HepG2 (cell line): Measurements from ENCODE around the gene MTUS2. TPM values are rescaled to one million over a fixed set of nuclear protein-coding genes. Genes with fewer than 3 reads are reported as not detected.

Source experiments
- ATAC-seq: fragments of 200-7000 bp; cut with Tn5 transposase; 3 replicates; pipeline ENCODE4 v1.9.1; 2020; ENCODE audit warnings: mild to moderate bottlenecking, moderate library complexity
- BruUV-seq: library from RNA; stranded (reverse); fragments of 400-500 nt; replicated peaks from 2 replicates; lab custom pipeline; 2021; lab: Mats Ljungman, UMichigan
- CTCF ChIA-PET: fragments of 300-600 bp; formaldehyde crosslinking; extraction: SDS; loops from one replicate; lab custom pipeline; 2021; ENCODE audit warnings: low total read pairs, inconsistent platforms, low intra/inter-chr PET ratio; lab: Yijun Ruan, JAX
- POLR2A ChIA-PET: fragments of 350-600 bp; sonication (Branson Sonifier 250); formaldehyde crosslinking; loops from one replicate; lab custom pipeline; 2020; ENCODE audit warnings: antibody characterized with exemption, inconsistent platforms; lab: Yijun Ruan, JAX
- DNase-seq: peaks from one replicate; pipeline ENCODE4 v3.0.0-alpha.2; 2015; ENCODE audit warnings: low spot score
- FAIRE-seq: peaks from 3 replicates; lab custom pipeline; 2011; peaks lifted over from hg19 to GRCh38; lab: Jason Lieb, UNC
- H2AFZ ChIP-seq: one replicate; pipeline ENCODE4 v1.6.1; 2011; ENCODE audit warnings: low read length, inconsistent platforms
- H3K27ac ChIP-seq: fragments of 300-600 bp; 3 replicates; pipeline ENCODE4 v1.8.0; 2011; ENCODE audit warnings: mixed run types, mild to moderate bottlenecking, mixed read lengths, low read length, inconsistent platforms; ENCODE audit not compliant: insufficient read depth; ENCODE audit errors: extremely low read length
- H3K27me3 ChIP-seq, 2 experiments: fragments of 200-600 bp in 1 of 2; 2 replicates in 1 of 2; 3 replicates in 1 of 2; pipeline versions ENCODE4 v1.6.0 to v1.8.0; 2011; ENCODE audit warnings: low read length in 2 of 2, mild to moderate bottlenecking in 2 of 2, moderate library complexity in 2 of 2, inconsistent platforms in 1 of 2; ENCODE audit not compliant: insufficient read depth in 2 of 2, control insufficient read depth in 1 of 2
- H3K36me3 ChIP-seq, 2 experiments: fragments of 200-600 bp in 1 of 2; replicated peaks in 1 of 2; 2 replicates in 1 of 2; 3 replicates in 1 of 2; pipeline versions ENCODE4 v1.5.1 to v1.8.0; 2011; ENCODE audit warnings: low read length in 2 of 2, inconsistent platforms in 1 of 2; ENCODE audit not compliant: insufficient read depth in 2 of 2, control insufficient read depth in 1 of 2
- H3K4me1 ChIP-seq: 2 replicates; pipeline ENCODE4 v1.5.1; 2012; ENCODE audit warnings: low read length, inconsistent platforms; ENCODE audit not compliant: insufficient read depth
- H3K4me2 ChIP-seq: 2 replicates; pipeline ENCODE4 v1.6.0; 2011; ENCODE audit warnings: low read depth, low read length, inconsistent platforms
- H3K4me3 ChIP-seq, 3 experiments: fragments of 200-600 bp in 1 of 3; sonication (generic), shearing (Covaris generic) in 1 of 3; replicated peaks in 1 of 3; 2 replicates each; pipeline ENCODE4 v1.5.1; 2011 to 2016; ENCODE audit warnings: low read length in 3 of 3, inconsistent platforms in 2 of 3, low read depth in 2 of 3, mild to moderate bottlenecking in 2 of 3, control low read depth in 1 of 3, mixed read lengths in 1 of 3; ENCODE audit not compliant: insufficient read depth in 1 of 3
- H3K79me2 ChIP-seq: one replicate; pipeline ENCODE4 v1.6.1; 2011; ENCODE audit warnings: low read length, inconsistent platforms; ENCODE audit not compliant: insufficient read depth
- H3K9ac ChIP-seq: 2 replicates; pipeline ENCODE4 v1.6.0; 2011; ENCODE audit warnings: mild to moderate bottlenecking, low read depth, low read length, inconsistent platforms; ENCODE audit not compliant: insufficient read depth
- H3K9me3 ChIP-seq: 2 replicates; pipeline ENCODE4 v1.5.1; 2012; ENCODE audit warnings: mild to moderate bottlenecking, low read length
- H4K20me1 ChIP-seq: 2 replicates; pipeline ENCODE4 v1.6.0; 2011; ENCODE audit warnings: inconsistent platforms, mild to moderate bottlenecking, low read length, moderate library complexity; ENCODE audit not compliant: insufficient read depth
- CBX2 ChIP-seq, 2 experiments: fragments of 200-600 bp in 1 of 2; sonication (generic); formaldehyde crosslinking in 1 of 2; IDR thresholded peaks; 2 replicates each; pipeline versions ENCODE4 v1.7.0 to v1.8.1; 2018 to 2022; ENCODE audit warnings: low read depth in 2 of 2, low read length in 1 of 2, mild to moderate bottlenecking in 1 of 2, missing genetic modification reagents in 1 of 2
- ERF ChIP-seq: IDR thresholded peaks from 2 replicates; pipeline ENCODE4 v1.6.1; 2018; ENCODE audit warnings: missing biosample characterization, missing genetic modification reagents
- GZF1 ChIP-seq: sonication (generic); formaldehyde crosslinking; IDR thresholded peaks from 2 replicates; pipeline ENCODE4 v1.5.1; 2020; ENCODE audit warnings: mild to moderate bottlenecking, missing genetic modification reagents
- HOXA9 ChIP-seq: sonication (generic); formaldehyde crosslinking; IDR thresholded peaks from 2 replicates; pipeline ENCODE4 v1.8.1; 2022; ENCODE audit warnings: missing genetic modification reagents, mild to moderate bottlenecking, moderate library complexity, borderline replicate concordance
- MAFF ChIP-seq: IDR thresholded peaks from 2 replicates; pipeline ENCODE4 v1.6.1; 2011; ENCODE audit warnings: low read depth, low read length, improper control_type of control experiment
- MAFK ChIP-seq, 2 experiments: IDR thresholded peaks in 1 of 2; conservative IDR thresholded peaks in 1 of 2; 2 replicates each; pipeline ENCODE4 v1.6.1; 2011; ENCODE audit warnings: improper control_type of control experiment in 2 of 2, low read length in 2 of 2
- MTA3 ChIP-seq: sonication (generic); formaldehyde crosslinking; IDR thresholded peaks from 2 replicates; pipeline ENCODE4 v1.4.0; 2020; ENCODE audit warnings: missing genetic modification reagents
- NCOA1 ChIP-seq: sonication (generic); formaldehyde crosslinking; IDR thresholded peaks from 2 replicates; pipeline ENCODE4 v1.9.0; 2021; ENCODE audit warnings: missing genetic modification reagents
- RBFOX2 ChIP-seq: fragments of 200-400 bp; formaldehyde crosslinking; IDR thresholded peaks from 2 replicates; pipeline ENCODE4 v1.6.1; 2017; ENCODE audit warnings: low read depth, mild to moderate bottlenecking, low read length
- SMAD9 ChIP-seq: sonication (generic); formaldehyde crosslinking; IDR thresholded peaks from 2 replicates; pipeline ENCODE4 v1.5.1; 2020; ENCODE audit warnings: mild to moderate bottlenecking, missing genetic modification reagents
- ZFP91 ChIP-seq: sonication (generic); formaldehyde crosslinking; IDR thresholded peaks from 2 replicates; pipeline ENCODE4 v1.9.0; 2022; ENCODE audit warnings: missing genetic modification reagents, mild to moderate bottlenecking, borderline replicate concordance
- ZNF264 ChIP-seq: sonication (generic); formaldehyde crosslinking; IDR thresholded peaks from 2 replicates; pipeline ENCODE4 v1.4.0; 2020; ENCODE audit warnings: missing genetic modification reagents
- ZNF282 ChIP-seq: fragments of 450-650 bp; IDR thresholded peaks from 2 replicates; pipeline ENCODE4 v1.6.1; 2018; ENCODE audit not compliant: partially characterized antibody
- ZNF331 ChIP-seq: sonication (generic); formaldehyde crosslinking; IDR thresholded peaks from 2 replicates; pipeline ENCODE4 v1.4.0; 2020; ENCODE audit warnings: missing genetic modification reagents
- ZNF660 ChIP-seq: sonication (generic); formaldehyde crosslinking; IDR thresholded peaks from 2 replicates; pipeline ENCODE4 v1.5.1; 2020; ENCODE audit warnings: mild to moderate bottlenecking, low read depth, missing genetic modification reagents, borderline replicate concordance
- WGBS: methylation state at CpG from one replicate; pipeline ENCODE4 v1.1.6; 2017; ENCODE audit warnings: low lambda C conversion rate; 5-methylcytosine and 5-hydroxymethylcytosine counted together
- in situ Hi-C: cut with HindIII; loops from 2 replicates; pipeline ENCODE4 v1.10.0; 2017; ENCODE audit warnings: low pct_unique_long_range_greater_than_20kb; ENCODE audit not compliant: extremely low pct_ligation_motif_present
- intact Hi-C: fragments of 100-400 bp; cut with micrococcal nuclease; formaldehyde crosslinking; loops from one replicate; pipeline ENCODE4 v1.10.0; 2022; ENCODE audit not compliant: unreplicated experiment
- polyA plus RNA-seq, 8 experiments: library from polyadenylated mRNA; depleted of rRNA in 3 of 8; stranded (reverse) in 7 of 8; unstranded in 1 of 8; fragments of >200 nt; fragmentation: Illumina TruSeq in 4 of 8; extraction: Trizol in 4 of 8; gene quantifications; 2 replicates each; pipeline versions ENCODE4 v1.2.1 to v1.2.3, GENCODE V29; 2011 to 2016; ENCODE audit warnings: low read depth in 4 of 8, missing spikeins in 1 of 8, mixed read lengths in 1 of 8; ENCODE audit not compliant: insufficient read depth in 1 of 8
- total RNA-seq, 5 experiments: library from RNA; depleted of rRNA; stranded (reverse); fragments of >200 nt; fragmentation: Illumina TruSeq; extraction: Trizol; gene quantifications; 2 replicates each; pipeline ENCODE4 v1.2.3, GENCODE V29; 2016; ENCODE audit warnings: low read depth in 1 of 5

Gene MTUS2
- total and polyA plus RNA-seq, 2 of the 13 experiments (the other 11 are each of a cell fraction or from before 2014, with no cell fraction given) = not detected

GRCh38 chr13:29099781-29100406 is 279.8 kb downstream of the MTUS2 start:
- Histone ChIP-seq H4K20me1 (no peaks in the 10 kb centered on the region), H3K4me2 (no peak overlapping the region), H3K36me3 (no peaks in the 10 kb centered on the region), H3K27me3 (no peaks in the 10 kb centered on the region), H3K4me3 (no peak overlapping the region), H3K9me3 (peaks cover 89% of the 10 kb centered on the region), H3K79me2 (no peaks in the 10 kb centered on the region), H3K27ac (no peak overlapping the region), H3K4me1 (no peaks in the 10 kb centered on the region), H3K9ac (no peak overlapping the region), H2AFZ (no peak overlapping the region)
- WGBS = 6% methylated on average over 2 of the region's 2 CpGs
- peak; percentile 69 for TF ChIP-seq MAFF
- no peak for TF ChIP-seq ZNF264
- TF ChIP-seq MAFK (conservative IDR thresholded peaks at IDR 0.05 in 1 of 2, IDR thresholded peaks at IDR 0.05 in 1 of 2; ENCODE audit: low read length in 2 of 2) = peak; percentile 47 to 81; a peak in 2 of 4 replicates
- CTCF ChIA-PET = no interaction called here
- no TSS peak for BruUV-seq
- in situ Hi-C loops (no loop called here), intact Hi-C loops (no loop called here)
- POLR2A ChIA-PET = no interaction called here
- FAIRE-seq (no peak), ATAC-seq (no peak), DNase-seq (no peak)

GRCh38 chr13:29100758-29101157 is 280.6 kb downstream of the MTUS2 start:
- no peaks in the 10 kb centered on the region for H3K36me3 ChIP-seq
- ATAC-seq (no peak), FAIRE-seq (no peak), DNase-seq (no peak)
- H3K4me1 ChIP-seq = no peaks in the 10 kb centered on the region
- H3K27ac ChIP-seq = no peak overlapping the region
- H3K4me2 ChIP-seq = no peak overlapping the region
- H3K9me3 ChIP-seq = peaks cover 92% of the 10 kb centered on the region
- 45% methylated on average over 15 of the region's 15 CpGs for WGBS
- no peak overlapping the region for H2AFZ ChIP-seq
- no peak overlapping the region for H3K4me3 ChIP-seq
- ChIA-PET CTCF (no interaction called here), POLR2A (no interaction called here)
- in situ Hi-C loops (no loop called here), intact Hi-C loops (no loop called here)
- no TSS peak for BruUV-seq
- no peaks in the 10 kb centered on the region for H3K27me3 ChIP-seq
- no peaks in the 10 kb centered on the region for H4K20me1 ChIP-seq
- H3K79me2 ChIP-seq = no peaks in the 10 kb centered on the region
- no peak overlapping the region for H3K9ac ChIP-seq
- TF ChIP-seq ZNF282 = no peak
- TF ChIP-seq ZNF660 = no peak
- no peak for TF ChIP-seq ZNF331 (CRISPR knock-in tag)
- no peak for TF ChIP-seq HOXA9 (CRISPR knock-in tag)
- no peak for TF ChIP-seq ZFP91 (CRISPR knock-in tag)
- TF ChIP-seq ERF (CRISPR knock-in tag) = no peak
- no peak for TF ChIP-seq RBFOX2
- TF ChIP-seq GZF1 (CRISPR knock-in tag) = no peak
- TF ChIP-seq MTA3 (CRISPR knock-in tag) = no peak
- TF ChIP-seq NCOA1 = no peak
- no peak for TF ChIP-seq CBX2 (IDR thresholded peaks at IDR 0.05; ENCODE audit: low read depth, low read length)
- TF ChIP-seq CBX2 (CRISPR knock-in tag; IDR thresholded peaks at IDR 0.05; ENCODE audit: low read depth) = no peak
- no peak for TF ChIP-seq SMAD9 (CRISPR knock-in tag)
